DMS 273 treated with DMSO at 0.1 percent for 48 hours (cell line): ENCODE measurements around the gene PARP8.
"Not testable (repeated sequence)": the region's sequence is repeated elsewhere in the genome, so short reads cannot be mapped to it uniquely, and the experiment has no call there.

ENCODE experiments used
- DNase-seq: peaks from one replicate; lab custom pipeline; 2025; lab: John Stamatoyannopoulos, UW

Gene PARP8

GRCh38 chr5:50666261-50667022 is at the start of gene PARP8:
Gene PARP8 (plus strand): TSS chr5:50666637. CDS start chr5:50667096, 459 bp downstream.
- DNase-seq: no peak

- no peak for DNase-seq
These were observed 42.8 kb upstream of the PARP8 start for GRCh38 chr5:50623666-50624065.

- DNase-seq: not testable (repeated sequence)
These were observed 31.6 kb upstream of the PARP8 start for GRCh38 chr5:50634866-50635265.

- DNase-seq: not testable (repeated sequence)
These were observed 28.9 kb upstream of the PARP8 start for GRCh38 chr5:50637576-50637975.

- no peak for DNase-seq
These were observed 19.8 kb upstream of the PARP8 start for GRCh38 chr5:50646591-50646990.

- no peak for DNase-seq
These were observed 18.7 kb upstream of the PARP8 start for GRCh38 chr5:50647726-50648125.

- no peak for DNase-seq
These were observed 12.5 kb upstream of the PARP8 start for GRCh38 chr5:50653946-50654345.

- DNase-seq: no peak
These were observed 11.2 kb upstream of the PARP8 start for GRCh38 chr5:50655067-50655809.

- no peak for DNase-seq
These were observed 10.6 kb upstream of the PARP8 start for GRCh38 chr5:50655810-50656205.

GRCh38 chr5:50657044-50657443 is 9.4 kb upstream of the PARP8 start:
- DNase-seq: no peak

GRCh38 chr5:50658246-50658645 is 8.2 kb upstream of the PARP8 start:
- DNase-seq: no peak

- DNase-seq: no peak
These were observed 2.8 kb upstream of the PARP8 start for GRCh38 chr5:50663636-50664035.

GRCh38 chr5:50665091-50665490 is 1.3 kb upstream of the PARP8 start:
- DNase-seq: no peak

- not testable (repeated sequence) for DNase-seq
These were observed 655 bp upstream of the PARP8 start for GRCh38 chr5:50665761-50666202.

GRCh38 chr5:50667023-50667652 is 701 bp downstream of the PARP8 start:
- DNase-seq: no peak

- no peak for DNase-seq
These were observed 1.5 kb downstream of the PARP8 start for GRCh38 chr5:50667653-50668595.

GRCh38 chr5:50668636-50669035 is 2.2 kb downstream of the PARP8 start:
- DNase-seq: not testable (repeated sequence)

- DNase-seq: no peak
These were observed 6.2 kb downstream of the PARP8 start for GRCh38 chr5:50672663-50673062.

GRCh38 chr5:50673444-50673843 is 7.0 kb downstream of the PARP8 start:
- DNase-seq: not testable (repeated sequence)

- DNase-seq: no peak
These were observed 8.9 kb downstream of the PARP8 start for GRCh38 chr5:50675385-50675784.

GRCh38 chr5:50679554-50679953 is 13.1 kb downstream of the PARP8 start:
- not testable (repeated sequence) for DNase-seq

- no peak for DNase-seq
These were observed 18.3 kb downstream of the PARP8 start for GRCh38 chr5:50684721-50685120.
